ENCODE data around the gene METTL9.

- TF ChIP-seq GATA2 (IDR thresholded peaks at IDR 0.05; ENCODE audit: low read depth, low read length): no peak
- TF ChIP-seq GATA3 (IDR thresholded peaks at IDR 0.05; ENCODE audit: low read depth, low read length): no peak
Observed at GRCh38 chr16:21565861-21566669, 33.3 kb upstream of the METTL9 start.

Measured in SH-SY5Y (cell line).